Esophagus muscularis mucosa (tissue), 4 donors: ENCODE data around the gene RNF186.

Experiments
- CTCF ChIP-seq, 3 experiments: fragments of 200-600 bp in 2 of 3; fragments of 450-650 bp in 1 of 3; sonication (generic) in 2 of 3; IDR thresholded peaks; one replicate each; pipeline ENCODE4 v1.5.1; 2017 to 2019; ENCODE audit warnings: antibody characterized with exemption in 3 of 3, mild to moderate bottlenecking in 2 of 3, moderate library complexity in 1 of 3
- EP300 ChIP-seq: sonication (generic); formaldehyde crosslinking; IDR thresholded peaks from one replicate; pipeline ENCODE4 v1.6.1; 2017; ENCODE audit warnings: antibody characterized with exemption
- POLR2A ChIP-seq: fragments of 450-650 bp; IDR thresholded peaks from one replicate; pipeline ENCODE4 v1.6.1; 2017; ENCODE audit warnings: antibody characterized with exemption, moderate library complexity, mild to moderate bottlenecking, low read depth
- POLR2AphosphoS5 ChIP-seq, 2 donors: sonication (generic); formaldehyde crosslinking; IDR thresholded peaks; one replicate each; pipeline ENCODE4 v1.6.1; 2017; ENCODE audit warnings: antibody characterized with exemption in 2 of 2

DNA sequence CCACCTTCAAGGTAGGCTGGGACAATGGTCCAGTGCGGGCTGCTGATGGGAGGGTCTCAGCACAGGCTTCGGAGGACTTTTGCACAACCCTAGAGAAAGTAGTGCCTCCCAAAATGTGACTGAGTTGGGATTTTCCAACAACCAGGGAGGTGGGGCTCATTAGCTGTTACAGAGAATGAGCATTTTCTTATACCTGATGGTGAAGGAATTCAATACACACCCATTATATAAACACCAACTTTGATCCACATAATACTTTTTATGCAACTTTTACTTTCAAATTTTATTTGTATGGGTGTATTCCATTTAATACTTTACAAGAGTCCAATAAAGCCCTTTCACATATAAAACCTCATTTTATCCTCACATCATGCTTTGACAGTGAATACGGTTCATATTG lies 31.3 kb upstream of the RNF186 start:
- TF ChIP-seq POLR2A (no peak), CTCF (IDR thresholded peaks at IDR 0.05) (no peak), EP300 (no peak), POLR2AphosphoS5 (IDR thresholded peaks at IDR 0.05) (no peak)
